Endothelial cell of umbilical vein (primary cell): ENCODE results near the gene DLAT. TPM values are rescaled to one million over a fixed set of nuclear protein-coding genes. Genes with fewer than 3 reads are reported as not detected.
"Not testable (repeated sequence)": the region's sequence is repeated elsewhere in the genome, so short reads cannot be mapped to it uniquely, and the experiment has no call there.

Experiments
- BruUV-seq: library from RNA; stranded (reverse); fragments of 400-500 nt; replicated peaks from 2 replicates; lab custom pipeline; 2021; lab: Mats Ljungman, UMichigan
- CTCF ChIA-PET: fragments of 300-600, 350-600 bp; sonication (Branson Sonifier 250); formaldehyde crosslinking; loops from one replicate; lab custom pipeline; 2021; ENCODE audit warnings: antibody characterized with exemption, inconsistent platforms; lab: Charles Lee
- POLR2A ChIA-PET: fragments of 300-600, 350-600 bp; sonication (Branson Sonifier 250); formaldehyde crosslinking; loops from one replicate; lab custom pipeline; 2021; ENCODE audit warnings: antibody characterized with exemption, inconsistent platforms; lab: Charles Lee
- DNase-seq: peaks from one replicate; pipeline ENCODE4 v3.0.0-alpha.2; 2011; ENCODE audit warnings: low read depth, low spot score
- FAIRE-seq: peaks from 2 replicates; lab custom pipeline; 2011; peaks lifted over from hg19 to GRCh38; lab: Jason Lieb, UNC
- H2AFZ ChIP-seq: 2 replicates; pipeline ENCODE4 v1.6.0; 2012; ENCODE audit warnings: low read depth, low read length, control low read depth, inconsistent platforms
- H3K27ac ChIP-seq: 2 replicates; pipeline ENCODE4 v1.5.1; 2011; ENCODE audit warnings: low read depth, mild to moderate bottlenecking, control low read depth, low read length, moderate library complexity; ENCODE audit not compliant: insufficient read depth
- H3K27me3 ChIP-seq, 2 experiments: 2 replicates each; pipeline versions ENCODE4 v1.6.0 to v1.6.1; 2011; ENCODE audit warnings: low read length in 2 of 2, mixed read lengths in 1 of 2; ENCODE audit not compliant: control insufficient read depth in 2 of 2, insufficient read depth in 2 of 2
- H3K36me3 ChIP-seq, 2 experiments: 2 replicates in 1 of 2; 3 replicates in 1 of 2; pipeline ENCODE4 v1.5.1; 2011; ENCODE audit warnings: low read length in 2 of 2, mild to moderate bottlenecking in 1 of 2, moderate library complexity in 1 of 2; ENCODE audit not compliant: control insufficient read depth in 2 of 2, insufficient read depth in 2 of 2; ENCODE audit errors: extremely low read depth in 1 of 2
- H3K4me1 ChIP-seq: 3 replicates; pipeline ENCODE4 v1.5.1; 2011; ENCODE audit warnings: mild to moderate bottlenecking, low read length; ENCODE audit not compliant: control insufficient read depth, insufficient read depth; ENCODE audit errors: extremely low read depth
- H3K4me2 ChIP-seq: 2 replicates; pipeline ENCODE4 v1.6.1; 2011; ENCODE audit warnings: low read length, control low read depth, mixed read lengths; ENCODE audit not compliant: insufficient read depth
- H3K4me3 ChIP-seq, 3 experiments: fragments of 200-600 bp in 1 of 3; sonication (generic), shearing (Covaris generic) in 1 of 3; replicated peaks in 1 of 3; 2 replicates each; pipeline ENCODE4 v1.5.1; 2011 to 2016; ENCODE audit warnings: control low read depth in 3 of 3, low read length in 3 of 3, mild to moderate bottlenecking in 2 of 3, inconsistent platforms in 1 of 3, low read depth in 1 of 3, moderate library complexity in 1 of 3; ENCODE audit not compliant: insufficient read depth in 1 of 3
- H3K79me2 ChIP-seq: 2 replicates; pipeline ENCODE4 v1.6.0; 2012; ENCODE audit warnings: low read length, inconsistent platforms; ENCODE audit not compliant: control insufficient read depth, insufficient read depth
- H3K9ac ChIP-seq: replicated peaks from 2 replicates; pipeline ENCODE3; 2011; ENCODE audit warnings: low read length, control low read depth; ENCODE audit not compliant: insufficient read depth; ENCODE audit errors: extremely low read depth
- H3K9me1 ChIP-seq: replicated peaks from 3 replicates; pipeline ENCODE4 v1.6.0; 2011; ENCODE audit warnings: mild to moderate bottlenecking, low read length; ENCODE audit not compliant: control insufficient read depth, insufficient read depth; ENCODE audit errors: extremely low read depth
- H3K9me3 ChIP-seq: replicated peaks from 2 replicates; pipeline ENCODE4 v1.5.1; 2012; ENCODE audit warnings: low read length, inconsistent platforms; ENCODE audit not compliant: control insufficient read depth, insufficient read depth
- H4K20me1 ChIP-seq: replicated peaks from 2 replicates; pipeline ENCODE3; 2011; ENCODE audit warnings: mild to moderate bottlenecking, low read length; ENCODE audit not compliant: control insufficient read depth, insufficient read depth; ENCODE audit errors: extremely low read depth
- EZH2 ChIP-seq: IDR thresholded peaks from 2 replicates; pipeline ENCODE4 v1.6.1; 2012; ENCODE audit warnings: borderline replicate concordance, low read depth, mild to moderate bottlenecking, moderate library complexity, low read length, inconsistent platforms; ENCODE audit not compliant: severe bottlenecking
- FOS ChIP-seq: IDR thresholded peaks from 2 replicates; pipeline ENCODE4 v1.6.1; 2011; ENCODE audit warnings: mild to moderate bottlenecking, low read length, moderate library complexity, borderline replicate concordance; ENCODE audit not compliant: insufficient read depth
- GATA2 ChIP-seq: IDR thresholded peaks from 2 replicates; pipeline ENCODE4 v1.7.0; 2011; ENCODE audit warnings: low read depth, mild to moderate bottlenecking, moderate library complexity, mixed read lengths, low read length; ENCODE audit not compliant: insufficient read length, insufficient read depth
- JUN ChIP-seq: IDR thresholded peaks from 2 replicates; pipeline ENCODE4 v1.6.1; 2011; ENCODE audit warnings: borderline replicate concordance, low read depth; ENCODE audit not compliant: insufficient read length, insufficient read depth
- MYC ChIP-seq: IDR thresholded peaks from one replicate; pipeline ENCODE4 v1.6.1; 2011; ENCODE audit warnings: mild to moderate bottlenecking, low read depth, low read length
- POLR2A ChIP-seq: IDR thresholded peaks from 2 replicates; pipeline ENCODE4 v1.6.1; 2012; ENCODE audit warnings: low read depth, mild to moderate bottlenecking, control low read depth, low read length
- POLR2AphosphoS5 ChIP-seq: IDR thresholded peaks from 2 replicates; pipeline ENCODE4 v1.6.1; 2012; ENCODE audit warnings: low read depth, mild to moderate bottlenecking, control low read depth, low read length, moderate library complexity; ENCODE audit not compliant: insufficient read depth
- dilution Hi-C: fragments of 300-500 bp; cut with MboI; formaldehyde crosslinking; loops from one replicate; pipeline ENCODE4 v1.15.0; 2019; ENCODE audit warnings: low sequenced_read_pairs; ENCODE audit not compliant: extremely low pct_ligation_motif_present
- intact Hi-C: fragments of 100-400 bp; cut with micrococcal nuclease; formaldehyde crosslinking; loops from one replicate; pipeline ENCODE4 v1.10.0; 2022
- polyA plus RNA-seq, 4 experiments: library from polyadenylated mRNA; depleted of rRNA in 3 of 4; stranded (reverse) in 3 of 4; unstranded in 1 of 4; fragments of >200 nt; gene quantifications; 2 replicates each; pipeline versions ENCODE4 v1.2.1 to v1.2.3, GENCODE V29; 2011 to 2012; ENCODE audit warnings: missing spikeins in 1 of 4
- total RNA-seq: library from RNA; stranded (reverse); gene quantifications from 2 replicates; pipeline ENCODE4 v1.2.3, GENCODE V29; 2021
- TF ChIP-seq, protein P1 (sequence below), 2 donors: IDR thresholded peaks; 1 replicate in 1 of 2; 2 replicates in 1 of 2; pipeline ENCODE4 v1.5.1; 2011; ENCODE audit warnings: low read length in 2 of 2, mild to moderate bottlenecking in 2 of 2, moderate library complexity in 2 of 2, control low read depth in 1 of 2, inconsistent platforms in 1 of 2, low read depth in 1 of 2; ENCODE audit not compliant: insufficient read depth in 1 of 2; ENCODE audit errors: extremely low read depth in 1 of 2
- TF ChIP-seq, protein P2 (sequence below): IDR thresholded peaks from 2 replicates; pipeline ENCODE4 v1.6.1; 2011; ENCODE audit not compliant: insufficient read depth, insufficient read length

The DLAT gene
- total and polyA plus RNA-seq, 2 donors (not counting 3 experiments of a cell fraction or from before 2014, with no cell fraction given) = 13.3 to 41.3 TPM

GRCh38 chr11:112026784-112027410, 1.7 kb downstream of the DLAT start:
- H3K79me2 ChIP-seq, H3K27me3 ChIP-seq, H2AFZ ChIP-seq, DNase-seq, H4K20me1 ChIP-seq, H3K4me2 ChIP-seq, dilution Hi-C loops, H3K27ac ChIP-seq, H3K9ac ChIP-seq, CTCF ChIA-PET, POLR2A ChIA-PET, FAIRE-seq, BruUV-seq, H3K4me3 ChIP-seq, H3K9me1 ChIP-seq, intact Hi-C loops, H3K9me3 ChIP-seq: not testable (repeated sequence)
- peaks cover 9 to 13% of the 10 kb centered on the region in 2 experiments for H3K36me3 ChIP-seq
- H3K4me1 ChIP-seq = peaks cover 11% of the 10 kb centered on the region

GRCh38 chr11:112029460-112029859, 4.3 kb downstream of the DLAT start:
- Histone ChIP-seq H3K9me1 (no peaks in the 10 kb centered on the region), H2AFZ (no peak overlapping the region), H3K79me2 (peaks cover 9% of the 10 kb centered on the region), H4K20me1 (no peaks in the 10 kb centered on the region), H3K27me3 (no peaks in the 10 kb centered on the region), H3K4me1 (peaks cover 5% of the 10 kb centered on the region), H3K4me3 (no peak overlapping the region), H3K9me3 (no peaks in the 10 kb centered on the region), H3K36me3 (peaks cover 15 to 18% of the 10 kb centered on the region in 2 experiments), H3K4me2 (no peak overlapping the region), H3K27ac (no peak overlapping the region), H3K9ac (no peak overlapping the region)
- ChIA-PET POLR2A (no interaction called here), CTCF (no interaction called here)
- dilution Hi-C loops = no loop called here
- FAIRE-seq = no peak
- no TSS peak for BruUV-seq
- TF ChIP-seq, protein P1, sequence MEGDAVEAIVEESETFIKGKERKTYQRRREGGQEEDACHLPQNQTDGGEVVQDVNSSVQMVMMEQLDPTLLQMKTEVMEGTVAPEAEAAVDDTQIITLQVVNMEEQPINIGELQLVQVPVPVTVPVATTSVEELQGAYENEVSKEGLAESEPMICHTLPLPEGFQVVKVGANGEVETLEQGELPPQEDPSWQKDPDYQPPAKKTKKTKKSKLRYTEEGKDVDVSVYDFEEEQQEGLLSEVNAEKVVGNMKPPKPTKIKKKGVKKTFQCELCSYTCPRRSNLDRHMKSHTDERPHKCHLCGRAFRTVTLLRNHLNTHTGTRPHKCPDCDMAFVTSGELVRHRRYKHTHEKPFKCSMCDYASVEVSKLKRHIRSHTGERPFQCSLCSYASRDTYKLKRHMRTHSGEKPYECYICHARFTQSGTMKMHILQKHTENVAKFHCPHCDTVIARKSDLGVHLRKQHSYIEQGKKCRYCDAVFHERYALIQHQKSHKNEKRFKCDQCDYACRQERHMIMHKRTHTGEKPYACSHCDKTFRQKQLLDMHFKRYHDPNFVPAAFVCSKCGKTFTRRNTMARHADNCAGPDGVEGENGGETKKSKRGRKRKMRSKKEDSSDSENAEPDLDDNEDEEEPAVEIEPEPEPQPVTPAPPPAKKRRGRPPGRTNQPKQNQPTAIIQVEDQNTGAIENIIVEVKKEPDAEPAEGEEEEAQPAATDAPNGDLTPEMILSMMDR (IDR thresholded peaks at IDR 0.05; ENCODE audit: extremely low read depth in 1 of 2, insufficient read depth in 1 of 2, low read depth in 1 of 2, low read length in 2 of 2) = no peak
- TF ChIP-seq GATA2 = no peak
- TF ChIP-seq, protein P2, sequence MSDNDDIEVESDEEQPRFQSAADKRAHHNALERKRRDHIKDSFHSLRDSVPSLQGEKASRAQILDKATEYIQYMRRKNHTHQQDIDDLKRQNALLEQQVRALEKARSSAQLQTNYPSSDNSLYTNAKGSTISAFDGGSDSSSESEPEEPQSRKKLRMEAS = no peak
- no peak for TF ChIP-seq POLR2A
- no peak for TF ChIP-seq MYC
- TF ChIP-seq EZH2 = no peak
- TF ChIP-seq JUN = no peak
- no peak for TF ChIP-seq FOS
- TF ChIP-seq POLR2AphosphoS5 = no peak
- intact Hi-C loops = no loop called here
- no peak for DNase-seq
